HCT116 (cell line): ENCODE measurements around the gene KIF26B. TPM values are rescaled to one million over a fixed set of nuclear protein-coding genes. Genes with fewer than 3 reads are reported as not detected.

Experiments
- ATAC-seq: fragments of 200-7000 bp; cut with Tn5 transposase; 2 replicates; pipeline ENCODE4 v1.9.1; 2020; ENCODE audit warnings: mild to moderate bottlenecking, moderate library complexity
- BruUV-seq: library from RNA; stranded (reverse); fragments of 400-500 nt; replicated peaks from 2 replicates; lab custom pipeline; 2021; lab: Mats Ljungman, UMichigan
- CTCF ChIA-PET: fragments of 300-600 bp; sonication (Branson Sonifier 250); formaldehyde crosslinking; loops from one replicate; lab custom pipeline; 2021; ENCODE audit warnings: antibody characterized with exemption; lab: Charles Lee
- POLR2A ChIA-PET: fragments of 300-600, 350-600 bp; sonication (Branson Sonifier 250); formaldehyde crosslinking; loops from one replicate; lab custom pipeline; 2021; ENCODE audit warnings: antibody characterized with exemption; lab: Charles Lee
- RAD21 ChIA-PET, 2 experiments: fragments of 300-600 bp; sonication (Branson Sonifier 250); formaldehyde crosslinking; loops; one replicate each; lab custom pipeline; 2023; ENCODE audit warnings: low total read pairs in 2 of 2; ENCODE audit not compliant: uncharacterized antibody in 2 of 2, unreplicated experiment in 2 of 2, low non-redundant PET in 1 of 2; lab: Charles Lee
- DNase-seq: peaks from one replicate; pipeline ENCODE4 v3.0.0-alpha.2; 2010; ENCODE audit warnings: low read depth, low spot score
- H2AFZ ChIP-seq: fragments of 200-600 bp; shearing (Covaris generic), sonication (generic); 2 replicates; pipeline ENCODE4 v1.6.1; 2017; ENCODE audit warnings: low read depth, mixed run types, mixed read lengths, antibody characterized with exemption, low read length; ENCODE audit not compliant: poor library complexity, severe bottlenecking
- H3K27ac ChIP-seq: 2 replicates; pipeline ENCODE4 v1.5.1; 2012; ENCODE audit warnings: low read depth, low read length
- H3K27me3 ChIP-seq: fragments of 200-600 bp; sonication (generic); 2 replicates; pipeline ENCODE4 v1.6.1; 2016; ENCODE audit warnings: mixed run types, low read length, mixed read lengths; ENCODE audit not compliant: insufficient read depth
- H3K36me3 ChIP-seq, 2 experiments: fragments of 200-500 bp in 1 of 2; fragments of 200-600 bp in 1 of 2; sonication (Bioruptor generic) in 1 of 2; sonication (generic) in 1 of 2; 2 replicates each; pipeline versions ENCODE4 v1.5.1 to v1.6.1; 2014 to 2016; ENCODE audit warnings: low read length in 2 of 2, inconsistent platforms in 1 of 2, mixed read lengths in 1 of 2, mixed run types in 1 of 2; ENCODE audit not compliant: insufficient read depth in 2 of 2, control insufficient read depth in 1 of 2
- H3K4me1 ChIP-seq, 2 experiments: fragments of 200-600 bp in 1 of 2; sonication (generic) in 1 of 2; 2 replicates each; pipeline versions ENCODE4 v1.5.1 to v1.6.1; 2012 to 2017; ENCODE audit warnings: low read length in 2 of 2, inconsistent platforms in 1 of 2, mild to moderate bottlenecking in 1 of 2, mixed read lengths in 1 of 2, mixed run types in 1 of 2, moderate library complexity in 1 of 2; ENCODE audit not compliant: insufficient read depth in 2 of 2, control insufficient read depth in 1 of 2
- H3K4me2 ChIP-seq: fragments of 200-600 bp; sonication (generic); 2 replicates; pipeline ENCODE4 v1.6.1; 2017; ENCODE audit warnings: mixed run types, low read length, mixed read lengths
- H3K4me3 ChIP-seq, 2 experiments: fragments of 200-600 bp in 1 of 2; sonication (generic) in 1 of 2; replicated peaks in 1 of 2; 2 replicates each; pipeline ENCODE4 v1.5.1; 2011 to 2016; ENCODE audit warnings: low read length in 2 of 2, control low read depth in 1 of 2, low read depth in 1 of 2, mild to moderate bottlenecking in 1 of 2, mixed read lengths in 1 of 2, mixed run types in 1 of 2
- H3K79me2 ChIP-seq: fragments of 200-600 bp; sonication (generic); 2 replicates; pipeline ENCODE4 v1.6.1; 2017; ENCODE audit warnings: mild to moderate bottlenecking, mixed run types, low read length, moderate library complexity, mixed read lengths; ENCODE audit not compliant: insufficient read depth
- H3K9ac ChIP-seq: fragments of 200-600 bp; sonication (generic); 2 replicates; pipeline ENCODE4 v1.6.1; 2016; ENCODE audit warnings: low read length, mixed read lengths
- H3K9me2 ChIP-seq: fragments of 200-600 bp; sonication (generic), shearing (Covaris generic); 2 replicates; pipeline ENCODE4 v1.6.1; 2017; ENCODE audit warnings: mixed run types, mild to moderate bottlenecking, moderate library complexity; ENCODE audit not compliant: insufficient read depth
- H3K9me3 ChIP-seq, 2 experiments: fragments of 200-500 bp in 1 of 2; fragments of 200-600 bp in 1 of 2; sonication (Bioruptor generic) in 1 of 2; sonication (generic) in 1 of 2; 2 replicates each; pipeline ENCODE4 v1.6.1; 2014 to 2017; ENCODE audit warnings: low read length in 2 of 2, mixed read lengths in 2 of 2, inconsistent platforms in 1 of 2, low read depth in 1 of 2, mild to moderate bottlenecking in 1 of 2, mixed run types in 1 of 2, moderate library complexity in 1 of 2; ENCODE audit not compliant: control insufficient read depth in 1 of 2, insufficient read depth in 1 of 2
- H4K20me1 ChIP-seq: fragments of 200-600 bp; sonication (generic), shearing (Covaris generic); 2 replicates; pipeline ENCODE4 v1.6.1; 2017; ENCODE audit warnings: mixed run types, mild to moderate bottlenecking, moderate library complexity; ENCODE audit not compliant: insufficient read depth
- CBX3 ChIP-seq: IDR thresholded peaks from 2 replicates; pipeline ENCODE4 v1.6.1; 2012; ENCODE audit warnings: low read depth
- EZH2phosphoT487 ChIP-seq: fragments of 200-600 bp; IDR thresholded peaks from 2 replicates; pipeline ENCODE4 v1.6.1; 2018; ENCODE audit warnings: antibody characterized with exemption, borderline replicate concordance
- intact Hi-C: fragments of 100-400 bp; cut with micrococcal nuclease; formaldehyde crosslinking; loops from 2 replicates; pipeline ENCODE4 v1.10.0; 2022
- total RNA-seq: library from RNA; stranded (reverse); gene quantifications from one replicate; pipeline ENCODE4 v1.2.1, GENCODE V29; 2021; ENCODE audit not compliant: unreplicated experiment

Gene KIF26B
- total RNA-seq, 1 experiment from 2014 or later, result 0.49 TPM

- DNase-seq (no peak), ATAC-seq (no peak)
- no peak overlapping the region for H2AFZ ChIP-seq
- no peaks in the 10 kb centered on the region for H4K20me1 ChIP-seq
- ChIA-PET CTCF (no interaction called here), RAD21 (interaction anchor here in 1 of 2 experiments (0.9 kb wide), 1 partner anchor 211 kb away, joined by 3 read pairs; no protein-coding TSS in a partner anchor), POLR2A (no interaction called here)
- intact Hi-C loops, result no loop called here
- H3K4me1 ChIP-seq, result no peaks in the 10 kb centered on the region
- no peaks in the 10 kb centered on the region for H3K36me3 ChIP-seq
- H3K9ac ChIP-seq, result no peak overlapping the region
- no peaks in the 10 kb centered on the region for H3K9me3 ChIP-seq
- no TSS peak for BruUV-seq
- 0 out of 2 replicates have a peak, but pooled peaks cover 5% of the 10 kb centered on the region for H3K27me3 ChIP-seq
- no peak for TF ChIP-seq CBX3
- H3K4me2 ChIP-seq, result no peak overlapping the region
- H3K79me2 ChIP-seq, result no peaks in the 10 kb centered on the region
- H3K9me2 ChIP-seq, result no peaks in the 10 kb centered on the region
- H3K27ac ChIP-seq, result no peak overlapping the region
- H3K4me3 ChIP-seq, result no peak overlapping the region
Observed at GRCh38 chr1:245363461-245364200, 208.8 kb downstream of the KIF26B start.

DNA sequence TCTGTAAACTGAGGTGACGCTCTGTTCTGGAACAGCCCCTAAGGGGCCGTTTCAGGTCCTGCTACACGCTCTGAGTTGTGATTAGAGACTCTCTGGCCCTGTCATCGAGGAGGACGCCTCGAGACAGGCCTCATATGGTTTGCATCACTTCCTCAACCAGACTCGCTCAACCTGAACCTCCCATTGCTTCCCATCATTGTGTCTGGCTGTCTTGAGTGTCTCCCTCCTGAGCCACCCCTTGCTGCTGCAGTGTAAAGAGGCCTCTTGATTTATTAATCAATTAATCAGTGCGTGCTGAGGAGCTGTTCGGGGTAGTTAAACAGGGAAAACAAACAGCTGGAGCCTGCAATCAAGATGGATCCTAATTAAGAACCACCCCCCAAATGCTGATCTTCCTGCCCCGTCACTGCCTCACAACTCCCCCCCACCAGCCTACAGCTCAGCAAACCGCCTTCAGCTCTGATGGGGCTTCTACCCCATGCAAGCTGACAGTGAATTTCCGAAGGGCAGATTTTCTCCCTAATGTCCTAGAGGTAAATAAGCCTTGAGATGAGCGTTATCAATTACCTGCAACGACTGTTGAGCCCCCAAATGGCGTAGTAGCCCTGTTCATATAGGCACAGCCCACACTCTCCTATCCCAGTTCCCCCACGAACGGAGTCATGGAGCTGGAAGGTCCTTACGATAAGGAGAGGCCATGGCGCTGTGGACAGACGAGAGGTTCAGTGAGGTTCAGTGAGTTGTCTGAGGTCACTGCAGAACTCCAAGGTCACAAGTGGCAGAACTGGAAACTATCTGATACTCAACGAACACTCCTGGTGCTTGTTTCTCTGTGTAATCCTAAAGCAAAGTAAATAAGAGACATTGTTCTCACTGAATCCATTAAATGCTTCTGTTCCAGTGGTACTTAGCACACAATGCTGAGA, 210.6 kb downstream of the KIF26B start:
- no peak overlapping the region for H3K4me2 ChIP-seq
- H3K4me3 ChIP-seq, result no peak overlapping the region
- H3K27me3 ChIP-seq, result 0 out of 2 replicates have a peak, but pooled peaks cover 3% of the 10 kb centered on the region
- POLR2A ChIA-PET, result no interaction called here
- no peak for TF ChIP-seq EZH2phosphoT487
- TF ChIP-seq, all 23 proteins: peak for 0
- DNase-seq (no peak), ATAC-seq (no peak)
- CTCF ChIA-PET, result no interaction called here
- no peaks in the 10 kb centered on the region for H4K20me1 ChIP-seq
- H3K9me3 ChIP-seq, result no peaks in the 10 kb centered on the region
- H3K79me2 ChIP-seq, result no peaks in the 10 kb centered on the region
- no peak overlapping the region for H3K9ac ChIP-seq
- no peaks in the 10 kb centered on the region for H3K9me2 ChIP-seq
- no TSS peak for BruUV-seq
- H3K36me3 ChIP-seq, result no peaks in the 10 kb centered on the region
- RAD21 ChIA-PET, result no interaction called here
- H3K27ac ChIP-seq, result no peak overlapping the region
- H2AFZ ChIP-seq, result no peak overlapping the region
- intact Hi-C loops, result no loop called here
- no peaks in the 10 kb centered on the region for H3K4me1 ChIP-seq
